ENCODE measurements around the gene COX7A2L.
"Not testable (repeated sequence)": the region's sequence is repeated elsewhere in the genome, so short reads cannot be mapped to it uniquely, and the experiment has no call there.

GRCh38 chr2:42380026-42380425, 19.0 kb upstream of the COX7A2L start:
- not testable (repeated sequence) for TF ChIP-seq CTCF (IDR thresholded peaks at IDR 0.05); EZH2 (IDR thresholded peaks at IDR 0.05; ENCODE audit: borderline replicate concordance, insufficient read depth, low read depth, low read length, poor library complexity, severe bottlenecking)
